GM21390 (cell line): ENCODE results near the gene NOC4L.

Source experiments
- ATAC-seq: cut with Tn5 transposase; IDR thresholded peaks from one replicate; pipeline ENCODE4 v1.9.1; 2021; ENCODE audit not compliant: unreplicated experiment

The NOC4L gene

GRCh38 chr12:132196038-132196872 is 52.0 kb downstream of the NOC4L start:
- no peak for ATAC-seq

GRCh38 chr12:132196873-132197390 is 52.7 kb downstream of the NOC4L start:
- no peak for ATAC-seq

GRCh38 chr12:132197581-132198354 is 53.5 kb downstream of the NOC4L start:
- ATAC-seq, result no peak

GRCh38 chr12:132199101-132199500 is 54.8 kb downstream of the NOC4L start:
- ATAC-seq, result no peak

GRCh38 chr12:132199526-132200319 is 55.5 kb downstream of the NOC4L start:
- no peak for ATAC-seq

- ATAC-seq, result no peak
Observed at GRCh38 chr12:132200800-132201199, 56.5 kb downstream of the NOC4L start.

GRCh38 chr12:132201391-132202120 is 57.3 kb downstream of the NOC4L start:
- no peak for ATAC-seq
